Measurements from ENCODE around the gene MRPL23.

MRPL23 gene

DNA sequence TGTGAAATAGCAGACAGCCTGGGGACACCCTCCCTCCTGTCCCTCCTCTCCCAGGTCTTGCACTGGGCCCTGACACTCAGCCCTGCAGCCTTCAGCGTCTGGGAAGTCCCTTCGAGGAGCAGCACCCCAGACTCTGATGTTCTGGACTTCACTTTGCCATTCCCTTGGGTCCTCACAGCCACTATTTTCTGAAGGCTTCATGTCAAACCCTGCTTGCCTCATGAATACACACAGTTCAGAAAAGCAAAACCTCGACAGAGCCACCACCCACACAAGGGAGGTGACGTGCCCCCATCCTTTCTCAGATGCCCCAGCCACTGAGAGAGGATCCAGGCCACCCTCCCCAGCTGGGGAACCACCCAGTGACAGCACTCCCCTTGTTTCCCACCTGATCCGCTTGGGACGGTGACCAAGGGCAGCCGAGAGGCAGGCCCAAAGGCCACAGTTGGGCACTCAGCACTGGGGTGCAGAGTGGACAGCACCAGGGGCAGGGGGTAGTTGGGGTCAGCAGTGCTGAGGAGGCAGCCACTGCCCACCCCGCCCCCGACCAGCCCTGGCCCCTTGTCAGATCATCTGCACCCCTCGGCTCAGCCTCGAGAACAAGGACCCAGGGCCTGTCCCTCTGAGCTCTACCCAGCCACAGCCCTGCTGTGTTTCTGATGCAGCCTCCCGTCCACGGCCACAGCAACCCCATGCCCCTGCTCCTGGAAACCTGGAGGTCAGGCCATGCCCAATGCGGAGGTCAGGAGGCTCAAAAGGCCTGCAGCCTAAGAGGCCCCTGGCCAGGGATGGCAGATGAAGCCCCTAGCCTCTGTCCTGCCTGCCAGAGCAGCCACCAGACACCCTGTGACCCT lies 30.8 kb upstream of the MRPL23 start:
- Histone ChIP-seq H3K9ac (ENCODE audit: low read depth, low read length) (no peak overlapping the region), H3K27me3 (ENCODE audit: control insufficient read depth, insufficient read depth, low read length) (no peaks in the 10 kb centered on the region), H3K36me3 (ENCODE audit: control insufficient read depth, insufficient read depth, low read length) (no peaks in the 10 kb centered on the region), H3K9me3 (ENCODE audit: control insufficient read depth, insufficient read depth, low read length) (no peaks in the 10 kb centered on the region), H3K4me1 (ENCODE audit: control insufficient read depth, insufficient read depth, low read length) (no peaks in the 10 kb centered on the region; the same call in 1 of the 2 replicates), H3K4me3 (ENCODE audit: low read depth, low read length) (no peak overlapping the region), H3K27ac (ENCODE audit: low read depth, low read length) (no peak overlapping the region)

GRCh38 chr11:1916986-1917522 lies 30.1 kb upstream of the MRPL23 start:
- no peaks in the 10 kb centered on the region for H3K36me3 ChIP-seq (ENCODE audit: control insufficient read depth, insufficient read depth, low read length)
- H3K4me1 ChIP-seq (ENCODE audit: control insufficient read depth, insufficient read depth, low read length) = no peaks in the 10 kb centered on the region; the same call in 1 of the 2 replicates
- H3K9me3 ChIP-seq (ENCODE audit: control insufficient read depth, insufficient read depth, low read length) = no peaks in the 10 kb centered on the region
- no peak overlapping the region for H3K4me3 ChIP-seq (ENCODE audit: low read depth, low read length)
- no peak overlapping the region for H3K9ac ChIP-seq (ENCODE audit: low read depth, low read length)
- H3K27me3 ChIP-seq (ENCODE audit: control insufficient read depth, insufficient read depth, low read length) = no peaks in the 10 kb centered on the region
- H3K27ac ChIP-seq (ENCODE audit: low read depth, low read length) = no peak overlapping the region

GRCh38 chr11:1917523-1918435 lies 29.4 kb upstream of the MRPL23 start:
- Histone ChIP-seq H3K4me3 (ENCODE audit: low read depth, low read length) (no peak overlapping the region), H3K27ac (ENCODE audit: low read depth, low read length) (no peak overlapping the region), H3K36me3 (ENCODE audit: control insufficient read depth, insufficient read depth, low read length) (no peaks in the 10 kb centered on the region), H3K4me1 (ENCODE audit: control insufficient read depth, insufficient read depth, low read length) (no peaks in the 10 kb centered on the region; the same call in 1 of the 2 replicates), H3K27me3 (ENCODE audit: control insufficient read depth, insufficient read depth, low read length) (no peaks in the 10 kb centered on the region), H3K9me3 (ENCODE audit: control insufficient read depth, insufficient read depth, low read length) (no peaks in the 10 kb centered on the region), H3K9ac (ENCODE audit: low read depth, low read length) (no peak overlapping the region)

DNA sequence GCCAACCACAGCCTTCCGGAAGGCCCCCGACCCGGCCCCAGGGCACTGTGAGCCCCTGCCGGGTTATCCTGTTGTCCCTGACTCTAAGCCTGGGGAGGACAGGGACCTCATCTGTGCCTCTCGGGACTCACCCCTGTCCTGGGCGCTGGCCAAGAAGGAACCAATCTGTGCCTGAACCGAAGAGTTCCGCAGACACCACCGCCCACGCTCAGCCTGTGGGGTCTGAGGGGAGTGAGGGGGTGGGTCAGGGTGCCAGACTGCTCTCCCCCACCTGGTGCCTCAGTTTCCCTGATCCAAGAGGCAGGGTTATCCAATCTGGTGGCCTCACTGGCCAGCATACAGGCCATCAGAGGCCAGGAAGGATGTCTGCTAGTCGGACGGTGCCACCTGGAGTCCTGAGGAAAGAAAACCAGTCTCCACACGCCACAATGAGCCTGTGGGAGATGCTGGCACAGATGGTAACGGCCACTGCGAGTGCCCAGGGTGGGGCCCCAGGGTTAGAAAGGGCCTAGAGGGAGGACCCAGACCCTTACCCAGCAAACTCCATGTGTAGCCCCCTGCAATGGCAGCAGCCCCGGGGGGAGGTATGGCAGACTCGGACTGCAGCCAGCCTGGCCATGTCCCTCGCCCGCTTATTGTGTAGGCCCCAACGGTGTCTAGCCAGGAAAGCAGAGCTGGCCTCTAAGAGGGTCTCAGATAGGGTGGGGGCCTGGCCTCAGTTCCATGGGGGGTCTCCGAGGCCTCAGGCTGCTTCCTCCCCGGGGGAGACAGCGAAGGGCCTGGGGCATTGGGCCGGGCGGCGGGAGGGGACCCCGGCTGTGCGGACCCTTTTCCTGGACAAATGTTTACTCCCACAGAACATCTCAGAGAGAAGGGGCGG lies 28.5 kb upstream of the MRPL23 start:
- H3K27me3 ChIP-seq (ENCODE audit: control insufficient read depth, insufficient read depth, low read length) = no peaks in the 10 kb centered on the region
- no peak overlapping the region for H3K4me3 ChIP-seq (ENCODE audit: low read depth, low read length)
- no peak overlapping the region for H3K27ac ChIP-seq (ENCODE audit: low read depth, low read length)
- no peaks in the 10 kb centered on the region; the same call in 1 of the 2 replicates for H3K4me1 ChIP-seq (ENCODE audit: control insufficient read depth, insufficient read depth, low read length)
- no peaks in the 10 kb centered on the region for H3K9me3 ChIP-seq (ENCODE audit: control insufficient read depth, insufficient read depth, low read length)
- H3K9ac ChIP-seq (ENCODE audit: low read depth, low read length) = no peak overlapping the region
- no peaks in the 10 kb centered on the region for H3K36me3 ChIP-seq (ENCODE audit: control insufficient read depth, insufficient read depth, low read length)

GRCh38 chr11:1919391-1920127 lies 27.6 kb upstream of the MRPL23 start, which contains the start of gene TNNT3:
Gene TNNT3, plus strand, starts transcription at chr11:1919703. Its CDS starts 3,172 bp downstream, at chr11:1922875.
- Histone ChIP-seq H3K27me3 (ENCODE audit: control insufficient read depth, insufficient read depth, low read length) (no peaks in the 10 kb centered on the region), H3K4me3 (ENCODE audit: low read depth, low read length) (no peak within 1 kb of the TSS), H3K9me3 (ENCODE audit: control insufficient read depth, insufficient read depth, low read length) (no peaks in the 10 kb centered on the region), H3K9ac (ENCODE audit: low read depth, low read length) (no peak within 1 kb of the TSS), H3K4me1 (ENCODE audit: control insufficient read depth, insufficient read depth, low read length) (no peaks in the 10 kb centered on the region; the same call in 1 of the 2 replicates), H3K27ac (ENCODE audit: low read depth, low read length) (no peak within 1 kb of the TSS), H3K36me3 (ENCODE audit: control insufficient read depth, insufficient read depth, low read length) (no peaks in the 10 kb centered on the region)

DNA sequence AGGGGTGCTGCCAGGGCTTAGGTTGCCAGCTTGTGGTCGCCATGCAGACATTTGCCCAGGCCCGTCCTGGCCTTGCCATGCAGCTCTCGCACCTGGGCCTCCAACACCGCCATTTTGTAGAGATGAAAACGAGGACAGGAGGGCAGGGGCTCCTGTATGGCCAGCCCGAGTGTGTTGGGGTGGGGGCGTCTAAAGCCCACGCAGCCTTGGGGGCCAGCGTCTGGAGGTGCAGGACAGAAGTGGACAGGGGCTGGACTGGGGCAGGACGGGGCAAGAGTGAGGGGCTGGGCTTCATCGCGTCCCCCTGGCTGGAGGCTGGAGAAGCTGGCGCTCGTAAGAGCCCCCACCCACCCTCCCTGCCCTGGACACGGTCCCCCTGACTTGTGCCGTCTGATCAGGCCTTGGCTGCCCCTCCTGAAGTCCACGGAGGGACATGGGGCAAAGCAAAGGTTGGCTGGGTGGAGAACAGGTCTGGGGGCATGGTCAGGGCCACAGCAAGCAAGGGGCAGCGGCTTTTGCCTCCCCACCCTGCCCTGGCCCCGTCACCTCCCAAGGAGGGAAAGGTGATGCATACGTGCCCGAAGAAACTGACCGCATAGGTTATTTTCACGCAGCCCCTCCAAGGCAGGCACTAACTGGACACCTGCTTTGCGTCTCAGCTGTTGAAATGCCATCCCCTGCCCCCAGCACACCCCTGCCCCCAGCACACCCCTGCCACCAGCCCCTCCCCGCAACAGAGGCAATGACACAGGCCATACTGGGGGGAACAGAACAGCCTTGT lies 26.8 kb upstream of the MRPL23 start:
- no peaks in the 10 kb centered on the region for H3K27me3 ChIP-seq (ENCODE audit: control insufficient read depth, insufficient read depth, low read length)
- H3K9ac ChIP-seq (ENCODE audit: low read depth, low read length) = no peak overlapping the region
- H3K4me1 ChIP-seq (ENCODE audit: control insufficient read depth, insufficient read depth, low read length) = no peaks in the 10 kb centered on the region; the same call in 1 of the 2 replicates
- no peak overlapping the region for H3K27ac ChIP-seq (ENCODE audit: low read depth, low read length)
- no peak overlapping the region for H3K4me3 ChIP-seq (ENCODE audit: low read depth, low read length)
- H3K36me3 ChIP-seq (ENCODE audit: control insufficient read depth, insufficient read depth, low read length) = no peaks in the 10 kb centered on the region
- no peaks in the 10 kb centered on the region for H3K9me3 ChIP-seq (ENCODE audit: control insufficient read depth, insufficient read depth, low read length)

DNA sequence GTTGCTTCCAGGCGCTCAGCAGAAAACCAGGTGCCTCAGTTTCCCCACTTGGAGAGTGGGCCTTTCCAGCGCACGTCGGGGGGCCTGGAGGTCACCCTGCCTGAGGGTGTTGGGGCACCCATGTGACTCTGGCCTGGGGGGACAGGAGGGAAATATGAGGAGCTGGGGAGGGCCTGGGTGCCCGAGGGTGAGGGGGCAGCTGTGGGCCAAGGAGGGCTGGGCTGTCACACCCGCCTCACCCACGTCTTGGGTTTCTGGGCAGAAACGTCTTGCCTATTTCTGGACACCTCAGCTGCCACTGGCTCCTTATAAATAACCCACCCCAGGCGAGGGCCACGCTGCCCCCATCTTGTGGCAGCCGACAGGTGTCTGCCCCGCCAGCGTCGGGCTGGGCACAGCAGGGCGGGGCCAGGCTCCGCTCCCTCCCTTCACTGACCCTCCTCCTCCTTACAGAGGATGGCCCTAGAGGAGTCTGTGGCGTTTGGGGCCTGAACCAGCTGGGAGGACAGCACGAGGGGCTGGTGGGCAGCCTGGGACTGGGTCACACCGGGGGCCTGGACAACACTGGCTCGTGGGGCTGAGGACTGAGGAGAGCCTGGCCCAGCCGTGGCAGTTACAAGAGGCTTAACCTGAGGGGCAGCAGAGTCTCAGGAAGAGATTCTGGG lies 26.1 kb upstream of the MRPL23 start:
- H3K36me3 ChIP-seq (ENCODE audit: control insufficient read depth, insufficient read depth, low read length) = no peaks in the 10 kb centered on the region
- no peaks in the 10 kb centered on the region for H3K27me3 ChIP-seq (ENCODE audit: control insufficient read depth, insufficient read depth, low read length)
- no peaks in the 10 kb centered on the region; the same call in 1 of the 2 replicates for H3K4me1 ChIP-seq (ENCODE audit: control insufficient read depth, insufficient read depth, low read length)
- no peak overlapping the region for H3K27ac ChIP-seq (ENCODE audit: low read depth, low read length)
- H3K9ac ChIP-seq (ENCODE audit: low read depth, low read length) = no peak overlapping the region
- H3K9me3 ChIP-seq (ENCODE audit: control insufficient read depth, insufficient read depth, low read length) = no peaks in the 10 kb centered on the region
- no peak overlapping the region for H3K4me3 ChIP-seq (ENCODE audit: low read depth, low read length)

DNA sequence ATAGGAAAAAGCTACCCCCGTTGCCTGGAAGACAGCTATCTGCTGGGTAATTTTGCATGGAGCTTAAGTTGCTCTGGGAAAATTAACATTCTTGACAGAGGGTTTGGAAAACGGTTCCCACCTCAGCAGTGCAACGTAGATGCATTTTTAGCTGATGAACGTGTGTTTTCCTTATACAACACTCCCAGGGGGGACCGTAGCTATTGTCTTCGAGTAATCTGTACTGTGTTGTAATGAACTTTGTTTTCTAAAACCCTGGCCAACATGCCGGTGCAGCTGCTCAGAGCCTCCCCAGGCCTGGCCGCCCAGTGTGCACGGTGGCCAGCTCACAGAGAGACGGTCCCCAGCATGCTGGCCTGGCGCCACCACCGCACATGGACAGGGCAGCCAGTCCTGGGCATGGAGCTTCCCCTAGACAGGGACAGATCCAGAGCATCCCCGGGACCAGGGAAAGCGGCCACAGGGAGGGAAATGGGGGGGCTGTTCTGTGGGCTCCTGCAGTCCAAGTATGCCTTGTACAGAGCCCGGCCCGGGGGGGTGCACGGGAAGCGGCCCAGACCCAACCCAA lies 25.5 kb upstream of the MRPL23 start:
- no peak overlapping the region for H3K9ac ChIP-seq (ENCODE audit: low read depth, low read length)
- no peaks in the 10 kb centered on the region for H3K27me3 ChIP-seq (ENCODE audit: control insufficient read depth, insufficient read depth, low read length)
- H3K27ac ChIP-seq (ENCODE audit: low read depth, low read length) = no peak overlapping the region
- no peaks in the 10 kb centered on the region for H3K9me3 ChIP-seq (ENCODE audit: control insufficient read depth, insufficient read depth, low read length)
- no peaks in the 10 kb centered on the region; the same call in 1 of the 2 replicates for H3K4me1 ChIP-seq (ENCODE audit: control insufficient read depth, insufficient read depth, low read length)
- no peak overlapping the region for H3K4me3 ChIP-seq (ENCODE audit: low read depth, low read length)
- no peaks in the 10 kb centered on the region for H3K36me3 ChIP-seq (ENCODE audit: control insufficient read depth, insufficient read depth, low read length)

All from HUES48 (cell line).